GM15510 (cell line): Measurements from ENCODE around the gene RAC2.

ENCODE experiments used
- POLR2A ChIP-seq: IDR thresholded peaks from 3 replicates; pipeline ENCODE4 v1.6.1; 2011; ENCODE audit warnings: borderline replicate concordance; ENCODE audit not compliant: insufficient read length; ENCODE audit errors: extremely low read depth

RAC2 gene

GRCh38 chr22:37212174-37212906 lies 31.7 kb downstream of the RAC2 start, which contains the start of gene SSTR3:
Gene SSTR3 (minus strand): TSS chr22:37212477. CDS start chr22:37207803, 4,674 bp downstream.
- TF ChIP-seq POLR2A: no peak

DNA sequence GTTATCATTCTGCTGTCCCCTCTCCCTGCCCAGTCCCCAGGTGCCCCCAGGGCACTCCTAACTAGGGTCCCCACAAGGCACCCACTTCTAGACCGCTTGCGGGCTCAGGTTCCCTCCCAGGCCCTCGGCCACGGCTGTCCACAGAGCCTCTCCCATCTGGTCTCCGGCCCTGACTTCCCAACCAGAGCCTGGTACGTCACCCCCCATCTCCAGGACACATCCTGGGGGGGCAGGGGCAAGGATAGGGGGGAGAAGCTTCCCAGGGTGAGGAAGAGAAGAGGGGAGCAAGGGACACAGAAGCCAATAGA lies 32.2 kb downstream of the RAC2 start:
- TF ChIP-seq POLR2A: no peak

DNA sequence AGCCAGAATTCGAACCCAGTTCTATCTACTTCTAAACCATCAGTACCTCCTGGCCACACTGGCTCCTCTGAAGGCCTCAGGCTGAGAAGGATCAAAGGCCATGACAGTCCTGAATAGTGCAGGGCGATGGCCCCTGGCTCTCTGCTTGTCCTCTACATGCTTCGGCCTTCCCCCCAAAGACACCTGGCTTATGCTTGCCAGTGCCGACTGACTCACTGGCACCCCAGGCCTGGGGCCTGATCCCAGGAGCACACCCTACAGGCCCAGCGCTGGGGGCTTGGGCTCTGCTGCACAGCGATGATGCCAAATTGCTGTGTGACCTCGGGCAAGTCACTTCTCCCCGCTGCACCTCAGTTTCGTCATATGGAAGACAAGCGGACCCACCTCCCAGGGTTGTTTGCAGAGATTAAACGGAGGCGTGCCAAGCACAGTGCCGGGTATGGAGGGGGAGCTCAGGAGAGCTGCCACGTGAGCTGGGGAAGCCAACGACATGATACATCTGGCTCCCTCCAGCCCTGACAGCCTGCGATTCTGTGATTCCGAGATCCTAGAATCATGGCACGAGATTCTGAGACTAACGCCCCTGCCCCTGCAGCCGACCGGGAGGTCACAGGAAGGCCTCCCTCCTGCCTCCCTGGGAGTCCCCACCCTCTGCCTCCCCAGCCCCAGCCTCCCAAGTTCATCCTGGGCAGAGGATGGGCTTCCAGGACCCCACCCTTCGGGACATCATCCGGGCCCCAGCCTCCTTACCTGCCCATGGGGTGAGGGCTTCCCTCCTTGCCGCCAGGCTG lies 32.8 kb downstream of the RAC2 start:
- TF ChIP-seq POLR2A: no peak

GRCh38 chr22:37210041-37210803 lies 33.8 kb downstream of the RAC2 start:
- no peak for TF ChIP-seq POLR2A

GRCh38 chr22:37209140-37209845 lies 34.8 kb downstream of the RAC2 start:
- no peak for TF ChIP-seq POLR2A

- no peak for TF ChIP-seq POLR2A
Observed at GRCh38 chr22:37208401-37209139, 35.5 kb downstream of the RAC2 start.

GRCh38 chr22:37207981-37208380 lies 36.1 kb downstream of the RAC2 start:
- TF ChIP-seq POLR2A: no peak

DNA sequence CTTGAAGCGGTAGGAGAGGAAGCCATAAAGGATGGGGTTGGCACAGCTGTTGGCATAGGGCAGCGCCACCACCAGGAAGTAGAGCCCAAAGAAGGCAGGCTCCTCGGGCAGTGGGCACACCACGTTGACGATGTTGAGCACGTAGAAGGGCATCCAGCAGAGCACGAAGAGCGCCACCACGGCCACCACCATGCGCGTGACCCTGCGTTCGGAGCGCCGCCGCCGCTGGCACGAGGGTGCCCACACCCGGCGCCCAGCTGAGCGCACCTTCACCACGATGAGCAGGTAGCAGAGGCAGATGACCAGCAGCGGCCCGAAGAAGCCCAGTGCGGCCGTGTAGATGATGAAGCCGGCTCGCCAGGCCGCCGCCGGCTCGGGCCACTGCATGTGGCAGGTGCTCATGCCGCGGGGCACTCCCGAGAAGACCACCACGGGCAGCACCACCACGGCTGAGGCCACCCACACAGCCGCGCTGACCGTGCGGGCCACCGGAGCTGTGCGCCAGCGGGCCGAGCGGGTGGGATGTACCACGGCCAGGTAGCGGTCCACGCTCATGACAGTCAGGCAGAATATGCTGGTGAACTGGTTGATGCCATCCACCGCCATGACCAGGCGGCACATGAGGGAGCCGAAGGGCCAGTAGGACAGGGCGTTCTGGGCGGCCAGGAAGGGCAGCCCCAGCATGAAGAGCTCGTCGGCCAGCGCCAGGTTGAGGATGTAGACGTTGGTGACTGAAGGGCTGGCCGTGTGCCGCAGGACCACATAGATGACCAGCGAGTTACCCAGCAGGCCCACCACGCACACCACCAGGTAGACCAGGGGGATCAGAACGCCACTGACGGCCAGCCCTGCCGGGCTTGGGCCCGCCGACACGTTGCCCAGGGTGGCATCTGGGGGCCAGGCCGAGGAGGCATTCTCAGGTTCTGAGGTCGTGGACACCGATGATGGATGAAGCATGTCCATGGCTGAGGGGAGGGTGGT lies 36.9 kb downstream of the RAC2 start:
- TF ChIP-seq POLR2A: no peak

DNA sequence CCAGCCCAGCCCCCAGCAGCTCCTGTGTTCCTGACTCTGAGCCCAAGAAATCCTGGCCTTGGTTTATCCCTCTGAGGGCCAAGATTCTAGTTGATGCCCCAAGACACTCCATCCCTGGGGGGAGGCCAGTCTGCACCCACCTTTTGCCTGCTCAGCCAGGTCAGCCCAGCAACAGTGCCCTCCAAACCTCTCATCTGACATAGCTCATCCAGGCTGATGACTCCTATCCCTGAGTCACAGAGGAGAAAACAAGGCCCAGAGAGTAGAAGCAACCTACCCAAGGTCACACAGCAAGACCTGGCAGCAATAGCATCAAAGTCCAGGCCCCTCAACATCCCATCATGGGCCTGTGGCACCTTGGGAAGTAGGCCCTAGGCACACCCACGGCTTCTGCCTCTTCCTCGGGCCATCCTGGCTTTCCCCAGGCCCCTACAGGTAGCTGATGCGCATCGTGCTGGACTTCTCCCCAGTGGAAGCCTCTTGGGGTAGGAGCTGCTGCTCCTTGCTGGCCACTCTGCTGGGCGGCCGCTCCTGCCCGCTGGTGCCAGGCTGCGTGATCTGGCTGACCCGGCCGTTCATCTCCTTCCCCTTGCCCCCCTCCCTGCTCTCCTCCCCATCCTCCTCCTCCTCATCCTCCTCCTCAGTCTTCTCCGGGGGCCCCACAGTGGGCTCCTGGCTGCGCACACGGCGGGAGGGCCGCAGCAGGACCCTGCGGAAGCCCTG lies 37.8 kb downstream of the RAC2 start:
- no peak for TF ChIP-seq POLR2A

DNA sequence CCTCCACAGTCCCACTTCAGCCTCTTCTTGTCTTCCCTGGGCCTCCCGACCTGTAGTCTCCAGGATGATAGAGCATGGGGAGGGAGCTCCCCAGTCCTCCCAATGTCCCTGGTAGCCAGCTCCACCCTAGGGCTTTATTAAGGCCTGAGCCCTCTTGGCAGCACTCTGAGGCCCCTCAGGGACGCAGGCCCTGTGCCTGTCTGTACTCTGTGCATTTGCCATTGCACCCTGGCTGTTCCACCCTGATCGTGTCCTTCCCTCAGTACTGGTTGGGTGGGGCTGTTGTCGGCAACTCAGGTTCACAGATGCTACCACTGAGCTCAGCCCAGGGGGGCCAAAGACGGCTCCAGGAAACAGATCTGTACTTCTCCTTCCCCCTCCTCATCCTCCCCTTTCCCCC lies 39.0 kb downstream of the RAC2 start:
- no peak for TF ChIP-seq POLR2A

- no peak for TF ChIP-seq POLR2A
Observed at GRCh38 chr22:37204045-37204655, 39.9 kb downstream of the RAC2 start.
